ENCODE data around the gene AATK. TPM values are rescaled to one million over a fixed set of nuclear protein-coding genes. Genes with fewer than 3 reads are reported as not detected.

The AATK gene
- total RNA-seq, 4 donors from 2014 or later: 0.51 to 5.9 (median 3.0) TPM

- Histone ChIP-seq H3K36me3 (no peaks in the 10 kb centered on the region), H3K4me1 (no peaks in the 10 kb centered on the region), H3K27me3 (no peaks in the 10 kb centered on the region), H3K4me3 (no peak overlapping the region), H3K27ac (no peak overlapping the region), H3K9me3 (no peaks in the 10 kb centered on the region)
- TF ChIP-seq POLR2A (IDR thresholded peaks at IDR 0.05): no peak
- TF ChIP-seq, protein P1, sequence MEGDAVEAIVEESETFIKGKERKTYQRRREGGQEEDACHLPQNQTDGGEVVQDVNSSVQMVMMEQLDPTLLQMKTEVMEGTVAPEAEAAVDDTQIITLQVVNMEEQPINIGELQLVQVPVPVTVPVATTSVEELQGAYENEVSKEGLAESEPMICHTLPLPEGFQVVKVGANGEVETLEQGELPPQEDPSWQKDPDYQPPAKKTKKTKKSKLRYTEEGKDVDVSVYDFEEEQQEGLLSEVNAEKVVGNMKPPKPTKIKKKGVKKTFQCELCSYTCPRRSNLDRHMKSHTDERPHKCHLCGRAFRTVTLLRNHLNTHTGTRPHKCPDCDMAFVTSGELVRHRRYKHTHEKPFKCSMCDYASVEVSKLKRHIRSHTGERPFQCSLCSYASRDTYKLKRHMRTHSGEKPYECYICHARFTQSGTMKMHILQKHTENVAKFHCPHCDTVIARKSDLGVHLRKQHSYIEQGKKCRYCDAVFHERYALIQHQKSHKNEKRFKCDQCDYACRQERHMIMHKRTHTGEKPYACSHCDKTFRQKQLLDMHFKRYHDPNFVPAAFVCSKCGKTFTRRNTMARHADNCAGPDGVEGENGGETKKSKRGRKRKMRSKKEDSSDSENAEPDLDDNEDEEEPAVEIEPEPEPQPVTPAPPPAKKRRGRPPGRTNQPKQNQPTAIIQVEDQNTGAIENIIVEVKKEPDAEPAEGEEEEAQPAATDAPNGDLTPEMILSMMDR (IDR thresholded peaks at IDR 0.05): no peak
- DNase-seq: no peak
- intact Hi-C loops (cut with DNase I; ENCODE audit: low total_unique reads): no loop called here
These were observed 97.4 kb downstream of the AATK start for GRCh38 chr17:81068411-81069134.

DNA sequence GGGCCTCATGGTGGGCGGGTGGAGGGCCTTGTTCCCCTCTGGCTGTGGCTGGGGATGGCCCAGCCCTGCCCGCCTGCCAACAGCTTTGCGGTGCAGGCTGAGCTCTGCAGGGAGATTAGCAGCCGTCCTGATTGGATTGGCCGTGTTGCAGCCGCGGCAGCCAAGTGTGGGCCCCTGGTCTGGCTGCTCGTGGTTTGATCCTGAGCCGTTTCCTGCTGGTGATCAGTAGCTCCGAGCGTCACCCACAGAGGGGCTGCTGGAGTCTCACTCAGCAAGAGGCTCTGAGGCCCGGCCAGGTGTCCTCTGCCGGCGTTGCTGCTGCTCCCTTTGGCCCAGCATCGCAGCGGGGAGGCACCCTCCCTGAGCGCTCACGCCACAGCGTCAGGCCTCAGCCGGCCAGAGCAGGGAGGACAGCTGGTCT is 98.6 kb downstream of the AATK start:
- H3K4me1 ChIP-seq: no peaks in the 10 kb centered on the region
- intact Hi-C loops (cut with DNase I; ENCODE audit: low total_unique reads): no loop called here
- TF ChIP-seq, protein P1 (IDR thresholded peaks at IDR 0.05): no peak
- no peak for TF ChIP-seq POLR2A (IDR thresholded peaks at IDR 0.05)
- H3K4me3 ChIP-seq: no peak overlapping the region
- H3K27me3 ChIP-seq: no peaks in the 10 kb centered on the region
- no peaks in the 10 kb centered on the region for H3K36me3 ChIP-seq
- no peak for DNase-seq
- no peak overlapping the region for H3K27ac ChIP-seq
- H3K9me3 ChIP-seq: no peaks in the 10 kb centered on the region

MicroRNA genes within 50 kb of the gene (microRNA counts, 767-probe panel; counts per million panel counts)
- 0 counts per million in 2 donors for microRNA hsa-miR-1250
- 4,541 to 4,917 counts per million in 2 donors for microRNA hsa-miR-338-3p
- microRNA hsa-miR-338-5p: 0 counts per million in 2 donors
- 0 counts per million in 2 donors for microRNA hsa-miR-657

Small RNA genes within 50 kb of the gene (microRNA-seq; reads per million reads assigned to microRNA genes)
- not detected for gene MIR1250 (ENCODE audit: borderline microRNAs expressed, borderline replicate concordance)
- gene MIR3065 (ENCODE audit: borderline microRNAs expressed, borderline replicate concordance): not detected
- gene MIR338 (ENCODE audit: borderline microRNAs expressed, borderline replicate concordance): not detected
- not detected for gene MIR657 (ENCODE audit: borderline microRNAs expressed, borderline replicate concordance)

Small RNA genes within 50 kb of the gene (small RNA-seq; reads per million reads assigned to genes)
- gene MIR1250: not detected
- gene MIR3065: 0.24 reads per million
- gene MIR657: not detected

Other genes starting within 250 kb of the AATK start
- gene CHMP6, start 174.4 kb downstream of the AATK start, total RNA-seq: 10 to 100 TPM in 3 of 4 donors, 1 to 10 TPM in 1; 3.6 to 33.2 (median 19.8) TPM
- 10 to 100 TPM; 16.5 to 70.7 (median 45.8) TPM for gene BAIAP2, start 131.1 kb downstream of the AATK start, total RNA-seq
- gene PVALEF, start 714 bp downstream of the AATK start, total RNA-seq: not detected
- gene CEP131, start 56.7 kb upstream of the AATK start, total RNA-seq: 10 to 100 TPM in 2 of 4 donors, 1 to 10 TPM in 2; 2.9 to 13.3 (median 10.0) TPM
- 10 to 100 TPM in 2 of 4 donors, 1 to 10 TPM in 1, not detected in 1; 6.4 to 31.2 (median 22.6) TPM for gene TEPSIN, start 72.8 kb upstream of the AATK start, total RNA-seq
- 10 to 100 TPM in 1 of 4 donors, 1 to 10 TPM in 3; 1.8 to 31.9 (median 6.7) TPM for gene NDUFAF8, start 73.1 kb upstream of the AATK start, total RNA-seq
- 10 to 100 TPM; 50.7 to 55.4 (median 53.3) TPM for gene SLC38A10, start 129.1 kb upstream of the AATK start, total RNA-seq
- 10 to 100 TPM in 2 of 4 donors, 1 to 10 TPM in 2; 1.5 to 34.1 (median 8.5) TPM for gene BAHCC1, start 229.2 kb upstream of the AATK start, total RNA-seq